NCI-H2081 (cell line): Measurements from ENCODE around the gene ASB4.
"Not testable (repeated sequence)": the region's sequence is repeated elsewhere in the genome, so short reads cannot be mapped to it uniquely, and the experiment has no call there.

Experiments used
- DNase-seq, 2 experiments: peaks; one replicate each; lab custom pipeline; 2025; lab: John Stamatoyannopoulos, UW

Gene ASB4

DNA sequence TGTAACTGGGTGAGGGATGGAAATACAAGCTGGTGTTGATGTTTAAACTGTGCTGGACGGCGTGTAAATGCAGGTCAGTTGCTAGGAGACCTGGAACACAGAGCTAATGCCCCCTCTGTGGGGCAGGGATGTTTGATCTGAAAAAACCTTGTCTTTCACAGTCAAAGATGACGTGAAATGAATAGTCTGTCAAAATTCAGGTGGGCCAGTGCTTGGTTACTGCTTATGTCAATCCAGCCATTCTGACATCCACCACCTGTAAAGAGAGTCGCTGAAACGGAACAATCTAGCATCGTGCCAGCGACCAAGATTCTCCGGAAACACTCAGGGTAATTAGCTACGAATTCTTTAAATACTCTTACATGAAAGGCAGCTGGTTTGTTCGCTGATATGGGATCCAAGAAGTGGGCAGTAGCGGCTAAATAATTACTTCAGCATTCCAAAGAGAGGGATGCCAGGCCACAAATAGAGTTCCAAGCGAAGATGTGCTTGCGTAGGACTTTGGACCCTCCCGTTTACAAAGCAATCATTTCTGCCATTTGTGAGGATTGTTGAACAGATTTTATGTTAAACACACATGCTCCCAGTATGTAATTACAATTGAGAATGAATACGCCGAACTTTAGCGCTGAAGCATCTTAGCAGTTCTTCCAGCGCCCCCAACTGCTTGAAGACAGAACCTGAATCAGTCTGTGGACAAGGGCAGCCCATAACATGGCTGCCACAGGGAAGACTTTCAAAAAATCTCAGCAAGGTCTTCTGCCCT, 7.3 kb upstream of the ASB4 start:
- peak; percentile 67 to 87 for DNase-seq

DNA sequence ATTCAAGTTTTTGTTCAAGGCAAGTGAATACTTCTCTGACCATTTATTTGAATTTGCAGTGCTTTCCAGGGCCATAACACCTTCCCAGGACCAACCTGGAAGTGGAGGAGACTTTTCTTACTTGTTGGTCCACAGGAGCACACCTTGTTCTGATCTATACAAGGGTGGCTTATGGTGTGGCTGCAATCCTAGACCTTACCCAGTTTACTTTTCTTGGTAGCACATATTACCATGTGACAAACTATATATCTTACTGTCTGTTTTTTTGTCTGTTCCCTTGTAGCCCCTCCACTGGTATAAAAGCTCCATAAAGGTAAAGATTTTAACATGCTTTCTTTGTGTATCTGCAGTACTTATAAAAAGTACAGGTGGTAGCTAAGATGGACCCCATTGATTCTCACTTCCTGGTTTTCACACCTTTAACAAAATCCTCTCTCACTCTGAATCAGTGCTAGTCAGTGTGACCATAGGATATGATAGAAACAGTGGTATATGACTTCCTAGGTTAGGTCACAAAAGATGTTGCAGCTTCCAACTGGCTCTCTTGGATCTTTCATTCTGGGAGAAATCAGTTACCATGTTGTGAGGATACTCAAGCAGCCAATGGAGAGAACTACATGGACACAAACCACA, 5.6 kb upstream of the ASB4 start:
- DNase-seq, result no peak

DNA sequence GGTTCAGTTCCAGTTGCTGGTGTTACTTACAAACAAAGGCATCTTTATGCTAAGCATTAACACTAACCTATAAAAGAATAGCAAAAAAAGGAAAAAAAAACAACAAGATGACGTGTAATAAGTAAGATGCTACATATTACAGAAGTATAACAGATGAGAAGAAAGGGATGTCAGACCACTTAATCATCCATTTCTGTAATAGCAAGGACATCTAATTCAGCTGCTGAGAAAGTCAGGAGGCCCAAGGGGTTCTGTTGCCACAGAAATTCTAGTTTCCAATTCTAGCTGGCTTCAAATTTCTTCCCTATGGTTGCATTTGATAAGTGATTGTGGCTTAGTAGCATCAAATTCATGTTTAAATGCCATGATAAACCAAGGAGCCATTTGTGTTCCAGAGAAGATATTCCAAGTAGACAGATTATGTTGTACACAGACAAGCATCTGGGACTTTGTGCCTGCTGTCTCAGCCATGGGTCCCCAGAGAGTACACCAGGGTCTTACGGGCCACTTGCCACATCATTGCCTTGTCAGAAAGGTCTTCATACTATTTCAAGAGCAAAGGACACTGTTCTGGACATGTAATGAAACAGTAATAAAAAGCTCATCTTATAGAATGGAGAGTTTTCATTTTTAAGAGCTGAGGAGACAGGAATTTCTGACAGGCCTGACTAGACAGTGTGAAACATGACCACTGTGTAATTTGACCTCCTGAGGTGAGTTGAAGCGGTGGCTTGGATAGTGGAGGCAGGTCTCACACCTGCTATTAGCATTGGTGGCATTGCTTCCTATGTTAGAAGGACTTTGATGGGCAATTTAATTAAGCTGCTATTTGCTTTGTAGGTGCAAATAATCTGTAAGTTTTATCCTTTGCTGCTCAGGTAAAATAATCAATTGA, 4.2 kb upstream of the ASB4 start:
- DNase-seq, result no peak

DNA sequence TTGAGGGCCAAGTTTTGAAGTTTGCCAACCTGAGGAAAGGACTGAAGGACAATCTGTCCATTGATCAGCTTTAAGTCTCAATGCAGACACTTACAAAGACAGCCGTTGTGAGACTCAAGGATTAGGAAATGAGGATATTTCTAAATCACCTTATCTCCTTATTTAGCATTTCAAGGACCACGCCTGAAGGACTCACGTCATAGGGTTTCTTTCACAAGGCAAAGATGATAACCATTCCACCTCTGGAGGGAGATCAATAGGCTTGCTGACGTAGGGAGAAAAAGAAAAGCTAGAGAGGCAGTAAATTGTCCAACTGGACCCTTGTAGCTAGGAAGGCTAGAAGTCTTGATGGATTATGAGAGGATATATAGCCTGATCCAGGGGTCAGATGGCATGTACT, 3.3 kb upstream of the ASB4 start:
- no peak for DNase-seq

DNA sequence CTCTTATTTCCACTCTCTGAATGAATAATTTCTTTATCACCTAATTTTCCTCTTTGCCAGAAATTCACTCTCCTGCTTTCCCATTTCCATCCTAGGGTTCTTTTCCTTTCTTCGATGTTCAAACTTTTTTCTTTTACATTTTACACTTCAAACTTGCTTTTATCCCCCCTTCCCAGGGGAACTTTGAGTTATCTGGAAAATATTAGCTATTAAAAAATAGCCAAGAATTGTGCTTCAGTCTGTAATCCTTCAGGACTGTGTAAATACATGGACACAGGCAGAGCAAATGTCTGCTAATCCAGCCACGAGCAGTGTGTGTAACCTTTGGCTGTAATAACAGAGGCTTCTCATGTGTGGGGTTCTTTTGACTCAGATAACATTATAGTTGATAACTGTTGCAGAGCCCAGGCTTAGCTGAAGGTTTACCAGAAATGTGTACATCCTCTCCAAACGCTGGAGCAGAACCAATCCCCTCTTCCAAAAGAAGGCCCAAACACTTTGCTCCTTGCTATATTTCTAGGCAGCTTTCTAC, 4.6 kb downstream of the ASB4 start:
- no peak for DNase-seq

DNA sequence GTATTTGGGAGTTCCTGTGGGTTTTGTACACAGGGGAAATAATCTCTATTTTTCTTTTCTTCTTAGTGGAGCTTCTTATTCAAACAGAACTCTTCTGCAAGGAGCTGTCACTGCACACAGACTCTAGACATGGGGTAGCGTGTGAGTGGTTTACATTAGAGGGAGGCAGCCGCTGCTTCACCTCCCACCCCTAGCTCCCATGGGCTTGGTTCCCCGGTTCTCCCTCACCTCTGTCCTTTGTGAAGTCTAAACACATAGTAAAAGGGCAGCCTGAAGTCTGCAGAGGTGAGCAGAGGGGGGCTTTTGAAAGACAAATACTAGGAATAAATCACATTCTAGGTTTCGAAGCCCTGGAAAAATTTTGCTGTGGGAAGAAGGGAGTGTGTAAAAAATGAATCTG, 5.5 kb downstream of the ASB4 start:
- DNase-seq, result no peak

DNA sequence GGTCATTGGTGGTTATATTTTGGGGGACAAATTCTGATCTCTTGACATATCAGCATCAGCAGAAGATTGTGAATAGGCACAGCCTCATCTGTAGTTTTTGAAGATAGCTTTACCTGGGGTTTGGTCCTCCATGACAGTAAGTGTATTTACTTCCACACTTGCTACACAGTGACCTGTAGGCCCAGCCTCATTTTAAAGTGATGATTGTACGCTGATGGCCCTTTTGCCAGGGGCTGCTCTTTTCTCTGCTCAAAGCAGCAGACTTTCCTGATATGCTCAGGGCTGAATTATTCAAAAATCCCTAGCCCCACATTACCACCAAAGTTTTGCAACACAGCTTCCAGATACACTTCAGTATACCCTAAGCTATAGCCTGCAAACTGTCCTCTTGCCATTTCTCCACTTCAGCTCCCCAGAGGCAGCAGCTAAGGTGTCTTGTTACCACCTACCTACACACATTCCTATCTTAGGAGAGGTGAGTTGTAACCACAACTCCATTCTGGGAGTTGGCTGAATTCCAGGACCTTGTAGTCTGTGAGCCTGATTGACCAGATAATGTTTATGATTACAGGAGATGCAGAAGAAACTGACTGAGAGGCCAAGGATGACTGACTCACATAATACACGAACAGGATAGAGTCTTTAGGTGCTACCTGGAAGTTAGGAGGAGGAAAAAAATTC, 6.0 kb downstream of the ASB4 start:
- DNase-seq, result no peak

DNA sequence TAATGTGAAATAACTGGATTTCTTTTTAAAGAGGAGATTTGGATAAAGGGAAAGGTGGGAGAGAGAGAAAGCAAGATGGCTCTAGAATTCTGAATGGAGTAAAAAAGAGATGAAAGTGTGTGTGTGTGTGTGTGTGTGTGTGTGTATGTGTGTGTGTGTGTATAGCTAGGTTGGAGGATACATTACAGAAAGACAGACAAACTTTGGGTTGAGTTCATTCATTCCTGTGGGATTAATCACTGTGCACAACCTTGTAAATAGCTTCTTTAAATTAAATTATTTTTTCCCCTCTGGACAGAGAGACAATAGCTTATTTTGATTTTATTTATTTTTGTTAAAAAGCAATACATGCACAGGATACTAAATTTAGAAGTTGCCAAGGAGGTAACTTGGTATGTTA, 7.5 kb downstream of the ASB4 start:
- no peak for DNase-seq

DNA sequence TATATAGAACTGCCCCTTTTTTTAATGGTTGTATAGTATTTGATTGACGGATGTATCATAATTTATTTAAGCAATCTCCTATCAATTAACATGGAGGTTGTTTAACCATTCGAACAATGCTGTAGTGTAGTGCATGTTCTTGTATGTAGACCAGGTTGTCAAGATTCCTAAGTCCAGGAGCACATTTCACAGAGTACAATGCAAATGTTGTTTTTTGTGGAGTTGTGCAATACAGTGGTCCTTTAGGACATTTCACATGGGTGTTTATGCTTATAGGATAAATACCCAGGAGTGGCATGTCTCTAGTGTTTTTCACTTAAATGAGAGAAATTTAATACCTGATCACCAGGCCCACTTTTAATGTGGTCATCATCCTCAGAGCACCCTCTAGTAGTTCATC, 8.1 kb downstream of the ASB4 start:
- no peak for DNase-seq

DNA sequence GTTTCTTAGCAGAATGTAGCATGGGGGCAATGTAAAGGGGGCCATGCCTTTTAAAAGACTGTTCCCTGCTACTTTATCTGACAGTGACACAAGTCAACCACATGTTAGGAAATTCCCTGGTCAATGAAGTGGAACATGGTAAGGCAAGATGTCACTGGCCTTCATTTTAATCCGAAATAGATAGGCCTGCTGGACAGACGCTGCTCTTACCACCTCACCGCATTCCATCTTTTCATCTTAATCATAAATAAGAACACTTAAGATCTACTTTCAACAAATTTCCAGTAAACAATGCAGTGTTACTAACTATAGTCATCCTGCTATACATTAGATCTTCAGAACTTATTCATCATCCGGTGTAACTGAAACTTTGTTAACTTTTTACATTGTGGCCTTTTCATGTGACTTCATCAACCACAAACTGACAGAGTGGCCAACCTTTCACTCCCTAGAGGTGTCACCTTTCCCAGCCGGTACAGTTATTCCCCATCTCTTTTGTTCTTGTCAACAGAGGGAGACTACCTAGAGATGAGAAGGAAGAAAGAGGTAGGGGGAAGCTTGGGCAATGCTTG, 15.6 kb downstream of the ASB4 start:
- no peak for DNase-seq

DNA sequence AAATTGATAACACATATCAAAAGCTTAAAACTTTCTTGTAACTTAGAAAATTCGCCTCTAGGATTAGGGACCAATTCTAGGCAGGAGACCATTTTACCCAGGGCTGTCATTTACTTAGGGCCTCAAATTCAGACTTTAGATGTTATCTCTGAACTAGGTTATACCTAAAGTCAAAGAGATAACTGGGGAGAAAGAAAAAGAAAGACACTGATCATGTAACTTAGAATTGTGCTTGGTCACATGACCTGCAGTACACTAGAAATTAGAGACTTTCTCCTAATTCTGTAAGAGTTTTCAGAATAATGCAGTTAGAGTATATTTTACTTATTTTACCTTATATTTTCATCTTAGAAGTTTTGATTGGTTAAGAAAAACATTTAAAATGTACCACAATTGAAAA, 16.7 kb downstream of the ASB4 start:
- no peak for DNase-seq

DNA sequence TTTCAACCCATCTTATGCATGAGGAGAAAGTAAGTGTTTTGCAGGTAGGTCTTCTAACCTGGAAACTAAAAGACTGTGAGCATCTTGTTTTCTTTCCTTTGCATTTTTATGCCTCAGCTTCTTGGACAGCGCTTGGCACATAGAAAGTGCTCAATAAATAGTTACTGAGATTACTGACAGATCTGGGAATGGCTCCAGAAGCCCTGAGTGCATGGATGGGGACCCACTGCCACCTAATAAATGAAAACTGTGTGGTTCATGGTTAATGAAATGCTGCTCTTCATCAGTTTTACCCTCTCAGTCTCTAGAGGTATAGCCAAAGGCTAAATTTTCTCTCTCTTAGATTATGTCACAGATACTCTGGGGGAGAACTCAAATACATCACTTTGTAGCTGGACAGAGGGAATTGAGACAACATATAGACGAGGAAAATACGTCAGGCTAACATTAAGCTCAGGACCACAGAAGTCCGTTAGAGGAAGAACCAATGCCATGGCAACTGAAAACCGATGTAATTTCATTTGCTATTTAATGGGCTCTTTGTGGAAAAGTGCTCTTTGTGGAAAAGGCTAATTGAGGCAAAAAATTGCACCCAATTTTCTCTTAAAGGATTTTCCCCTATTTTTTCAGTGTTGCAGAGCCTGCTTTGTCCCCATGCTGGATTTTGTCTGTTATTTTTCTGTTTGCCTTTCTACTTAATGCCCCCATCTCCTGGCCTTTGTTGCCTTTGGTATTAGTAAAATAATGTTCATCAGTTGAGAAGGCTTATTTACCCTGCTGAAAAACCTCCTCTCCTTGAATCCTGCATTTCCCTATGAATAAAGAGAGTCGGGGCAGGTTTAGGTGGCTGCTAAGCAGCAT, 17.8 kb downstream of the ASB4 start:
- no peak for DNase-seq

DNA sequence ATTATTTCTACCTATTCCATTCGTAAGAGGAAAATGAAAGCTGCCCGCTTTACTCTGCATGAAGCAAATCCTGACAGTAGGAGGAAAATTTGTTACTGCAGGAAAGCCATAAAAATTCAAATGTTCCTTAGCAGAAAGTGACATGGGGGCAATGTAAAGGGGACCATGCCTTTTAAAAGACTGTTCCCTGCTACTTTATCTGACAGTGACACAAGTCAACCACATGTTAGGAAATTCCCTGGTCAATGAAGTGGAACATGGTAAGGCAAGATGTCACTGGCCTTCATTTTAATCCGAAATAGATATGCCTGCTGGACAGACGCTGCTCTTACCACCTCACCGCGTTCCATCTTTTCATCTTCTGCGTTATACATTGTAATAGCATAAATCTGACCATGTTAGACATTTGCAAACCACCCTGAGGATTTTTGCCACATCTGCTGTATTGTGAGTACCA, 18.4 kb downstream of the ASB4 start:
- DNase-seq, result not testable (repeated sequence)

DNA sequence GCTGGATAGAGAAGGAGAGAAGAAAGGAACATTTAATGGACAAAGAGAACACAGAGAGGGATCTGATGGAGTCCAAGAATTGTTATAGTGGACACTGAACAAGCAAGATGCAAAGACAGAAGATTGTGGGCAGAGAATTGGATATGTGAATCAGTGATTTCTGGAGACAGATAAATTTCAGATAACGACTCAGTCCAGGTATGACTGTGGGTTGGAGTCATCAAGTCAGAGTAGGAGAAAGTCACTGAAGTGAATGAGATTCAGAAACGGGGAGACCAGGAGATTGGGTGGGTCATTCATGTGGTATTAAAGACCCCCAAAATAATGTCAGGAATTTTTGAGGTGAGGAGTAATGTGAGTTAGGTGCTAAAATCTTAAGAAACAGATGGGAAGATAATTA, 23.0 kb downstream of the ASB4 start:
- no peak for DNase-seq

DNA sequence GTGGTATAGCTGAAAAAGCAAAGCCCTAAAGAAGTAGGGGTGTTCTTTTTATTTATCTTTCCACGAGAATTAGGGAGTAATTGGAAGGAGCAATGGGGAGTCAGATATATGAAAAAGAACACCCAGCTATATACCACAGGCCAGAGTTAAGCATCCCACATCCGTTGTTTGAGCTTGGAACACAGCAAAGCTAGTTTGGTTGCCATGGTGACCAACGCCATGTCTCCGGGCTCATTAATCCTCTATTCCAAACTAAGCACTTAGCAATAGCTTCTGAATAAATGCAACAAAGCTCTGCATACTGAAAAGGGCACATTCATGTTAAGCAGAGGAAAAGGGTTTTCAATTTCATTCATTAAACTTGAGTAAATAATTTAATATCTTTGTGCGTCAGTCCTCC, 23.5 kb downstream of the ASB4 start:
- DNase-seq, result peak; percentile 84 to 87

DNA sequence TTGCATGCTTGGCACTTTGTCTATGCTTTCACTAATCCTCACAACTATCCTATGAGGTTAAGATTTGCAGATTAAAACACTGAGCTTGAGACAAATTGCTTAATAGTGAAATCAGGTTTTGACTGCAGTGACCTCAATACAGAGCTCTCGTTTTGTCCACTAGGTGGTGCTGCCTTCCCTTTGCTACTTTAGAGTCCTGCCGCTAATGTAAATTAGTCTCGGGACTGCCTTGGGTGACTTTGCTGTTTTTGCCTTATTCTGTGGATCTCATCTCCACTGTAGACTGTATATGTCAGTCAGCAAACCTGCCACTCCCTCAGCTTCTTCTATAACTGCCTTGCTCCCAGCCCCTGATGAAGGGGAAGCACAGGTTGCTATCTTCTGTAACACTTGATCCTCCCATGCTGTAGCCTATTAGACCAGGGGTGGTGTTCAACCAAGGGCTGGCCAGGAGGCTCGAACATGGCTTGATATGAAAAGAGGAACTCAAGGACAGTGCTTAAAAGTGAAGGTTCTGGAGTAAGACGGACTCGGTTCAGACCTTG, 26.0 kb downstream of the ASB4 start:
- peak; percentile 72 to 74 for DNase-seq

DNA sequence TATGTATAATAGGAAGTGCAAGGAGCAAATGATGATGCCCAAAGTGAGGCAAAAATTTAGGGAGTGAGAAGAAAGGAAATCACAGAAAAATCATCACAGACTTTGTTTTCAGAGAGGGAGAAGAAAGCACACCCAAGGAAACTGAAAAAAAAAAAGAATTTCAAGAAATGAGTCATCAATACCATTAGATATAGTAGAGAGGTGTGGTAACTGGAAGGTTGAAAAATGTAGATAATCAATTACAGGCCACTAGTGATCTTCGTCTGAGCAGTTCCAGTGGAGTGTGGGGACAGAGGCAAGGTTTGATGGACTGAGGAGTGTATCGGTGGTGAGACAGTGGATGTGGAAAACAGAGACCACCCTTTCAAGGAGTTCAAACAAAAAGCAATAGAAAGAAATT, 31.7 kb downstream of the ASB4 start:
- DNase-seq, result no peak

DNA sequence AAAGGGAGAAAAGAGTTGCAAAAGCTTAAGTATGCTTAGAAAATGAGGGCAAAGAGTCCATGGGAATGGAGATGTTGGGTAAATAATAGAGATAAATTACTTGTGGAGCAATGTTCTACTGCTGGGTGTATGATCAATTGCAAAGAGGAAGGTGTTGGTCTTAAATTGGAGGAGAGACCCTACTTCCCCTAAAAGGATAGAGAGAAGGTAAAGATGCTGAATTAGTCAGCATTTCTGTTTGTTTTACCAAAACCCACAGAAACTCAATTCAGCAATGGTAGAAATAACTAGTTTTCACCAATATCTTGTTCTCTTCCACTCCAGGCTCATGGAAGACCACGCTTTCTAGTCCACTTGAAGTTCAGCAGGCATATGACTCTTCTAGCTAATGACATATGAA, 32.1 kb downstream of the ASB4 start:
- DNase-seq, result no peak

DNA sequence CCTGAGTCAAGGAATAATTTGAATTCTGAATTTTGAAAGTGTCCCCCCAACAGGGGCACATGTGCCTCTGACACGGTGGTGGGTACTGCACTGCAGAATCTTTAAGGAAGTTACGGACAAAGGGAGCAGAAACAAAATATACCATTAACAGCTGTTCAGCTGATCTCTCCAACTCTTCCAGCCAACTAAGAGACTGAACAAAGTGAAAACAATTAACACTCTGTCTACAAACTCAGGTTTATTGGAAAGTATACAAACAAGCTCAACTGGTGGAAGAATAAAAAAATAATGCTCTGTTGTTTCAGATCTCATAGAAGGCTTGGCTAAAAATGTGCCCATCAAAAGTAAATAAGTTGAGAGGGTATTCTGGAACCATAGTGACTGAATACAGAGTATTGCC, 34.4 kb downstream of the ASB4 start:
- DNase-seq, result no peak

DNA sequence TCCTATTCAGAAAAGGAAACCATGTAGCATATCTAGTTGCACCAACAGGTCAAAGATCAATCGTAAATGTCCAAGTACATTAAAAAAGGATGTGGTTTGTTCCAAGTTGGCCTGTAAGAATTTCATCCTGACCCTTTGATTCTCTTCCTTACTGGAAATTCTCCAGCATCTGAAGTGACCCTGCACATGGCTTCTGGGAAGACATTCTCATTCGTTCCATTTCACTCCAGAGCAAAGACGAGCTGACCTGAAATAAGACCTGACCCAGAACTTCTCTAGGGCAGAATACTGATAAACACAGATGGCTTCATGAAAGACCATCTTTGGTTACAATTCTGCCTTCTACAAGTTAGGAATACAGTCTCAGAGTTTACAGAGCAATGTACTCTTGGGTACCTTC, 39.8 kb downstream of the ASB4 start:
- DNase-seq, result no peak
